Upper lobe of left lung (tissue), 4 donors: Measurements from ENCODE around the gene IMMP2L.

Experiments
- EP300 ChIP-seq, 4 donors: sonication (generic); formaldehyde crosslinking; IDR thresholded peaks; one replicate each; pipeline ENCODE4 v1.5.1; 2017; ENCODE audit warnings: antibody characterized with exemption in 4 of 4, control low read depth in 2 of 4
- POLR2A ChIP-seq, 4 donors: fragments of 450-650 bp; IDR thresholded peaks; one replicate each; pipeline ENCODE4 v1.5.1; 2016 to 2017; ENCODE audit warnings: antibody characterized with exemption in 4 of 4, mild to moderate bottlenecking in 2 of 4
- POLR2AphosphoS5 ChIP-seq, 2 donors: sonication (generic); formaldehyde crosslinking; IDR thresholded peaks; one replicate each; pipeline ENCODE4 v1.5.1; 2017; ENCODE audit warnings: antibody characterized with exemption in 2 of 2
- TF ChIP-seq, protein P1 (sequence below), 6 experiments: fragments of 450-650 bp in 4 of 6; fragments of 200-600 bp in 2 of 6; sonication (generic) in 2 of 6; IDR thresholded peaks; one replicate each; pipeline ENCODE4 v1.5.1; 2016 to 2019; ENCODE audit warnings: antibody characterized with exemption in 6 of 6

DNA sequence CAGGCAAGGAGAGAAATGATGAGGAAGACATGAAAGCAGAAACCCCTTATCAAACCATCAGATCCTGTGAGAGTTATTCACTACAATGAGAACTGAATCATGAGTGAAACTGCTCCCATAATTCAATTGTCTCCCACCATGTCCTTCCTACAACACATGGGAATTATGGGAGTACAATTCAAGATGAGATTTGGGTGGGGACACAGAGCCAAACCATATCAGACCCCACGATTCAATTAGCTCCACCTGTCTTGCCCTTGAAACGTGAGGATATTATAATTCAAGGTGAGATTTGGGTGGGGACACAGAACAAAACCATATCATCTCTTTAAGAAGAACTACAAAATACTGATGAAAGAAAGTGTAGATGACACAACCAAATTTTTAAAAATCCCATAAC is 128.9 kb downstream of the IMMP2L start:
- TF ChIP-seq, protein P1, sequence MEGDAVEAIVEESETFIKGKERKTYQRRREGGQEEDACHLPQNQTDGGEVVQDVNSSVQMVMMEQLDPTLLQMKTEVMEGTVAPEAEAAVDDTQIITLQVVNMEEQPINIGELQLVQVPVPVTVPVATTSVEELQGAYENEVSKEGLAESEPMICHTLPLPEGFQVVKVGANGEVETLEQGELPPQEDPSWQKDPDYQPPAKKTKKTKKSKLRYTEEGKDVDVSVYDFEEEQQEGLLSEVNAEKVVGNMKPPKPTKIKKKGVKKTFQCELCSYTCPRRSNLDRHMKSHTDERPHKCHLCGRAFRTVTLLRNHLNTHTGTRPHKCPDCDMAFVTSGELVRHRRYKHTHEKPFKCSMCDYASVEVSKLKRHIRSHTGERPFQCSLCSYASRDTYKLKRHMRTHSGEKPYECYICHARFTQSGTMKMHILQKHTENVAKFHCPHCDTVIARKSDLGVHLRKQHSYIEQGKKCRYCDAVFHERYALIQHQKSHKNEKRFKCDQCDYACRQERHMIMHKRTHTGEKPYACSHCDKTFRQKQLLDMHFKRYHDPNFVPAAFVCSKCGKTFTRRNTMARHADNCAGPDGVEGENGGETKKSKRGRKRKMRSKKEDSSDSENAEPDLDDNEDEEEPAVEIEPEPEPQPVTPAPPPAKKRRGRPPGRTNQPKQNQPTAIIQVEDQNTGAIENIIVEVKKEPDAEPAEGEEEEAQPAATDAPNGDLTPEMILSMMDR (IDR thresholded peaks at IDR 0.05): no peak
- TF ChIP-seq POLR2A (IDR thresholded peaks at IDR 0.05) (no peak), POLR2AphosphoS5 (IDR thresholded peaks at IDR 0.05) (no peak), EP300 (IDR thresholded peaks at IDR 0.05) (no peak)
